ENCODE results near the gene NPTXR.
"Not testable (repeated sequence)": the region's sequence is repeated elsewhere in the genome, so short reads cannot be mapped to it uniquely, and the experiment has no call there.

The NPTXR gene

GRCh38 chr22:38861170-38861876, 17.5 kb upstream of the NPTXR start:
- peaks cover 13% of the 10 kb centered on the region for H3K36me3 ChIP-seq (ENCODE audit: insufficient read depth, low read length)
- peaks cover 45% of the 10 kb centered on the region for H3K4me1 ChIP-seq (ENCODE audit: insufficient read depth, low read length)
- H3K9ac ChIP-seq (ENCODE audit: low read length), result no peak overlapping the region
- H3K4me3 ChIP-seq (ENCODE audit: low read depth in 1 of 2, low read length in 2 of 2), result no peak overlapping the region
- no peak overlapping the region for H3K27ac ChIP-seq (ENCODE audit: low read depth, low read length)
- no peaks in the 10 kb centered on the region for H3K27me3 ChIP-seq (ENCODE audit: control insufficient read depth in 1 of 2, insufficient read depth in 2 of 2, low read length in 2 of 2)
- no peaks in the 10 kb centered on the region for H3K9me3 ChIP-seq (ENCODE audit: low read length)

- Histone ChIP-seq H3K4me1 (ENCODE audit: insufficient read depth, low read length) (peaks cover 37% of the 10 kb centered on the region), H3K4me3 (ENCODE audit: low read depth in 1 of 2, low read length in 2 of 2) (no peak overlapping the region), H3K9me3 (ENCODE audit: low read length) (no peaks in the 10 kb centered on the region), H3K27ac (ENCODE audit: low read depth, low read length) (no peak overlapping the region), H3K9ac (ENCODE audit: low read length) (no peak overlapping the region), H3K36me3 (ENCODE audit: insufficient read depth, low read length) (peaks cover 6% of the 10 kb centered on the region), H3K27me3 (ENCODE audit: control insufficient read depth in 1 of 2, insufficient read depth in 2 of 2, low read length in 2 of 2) (no peaks in the 10 kb centered on the region)
These were observed 16.7 kb upstream of the NPTXR start for GRCh38 chr22:38860283-38861169.

- Histone ChIP-seq H3K9me3 (ENCODE audit: low read length) (no peaks in the 10 kb centered on the region), H3K4me3 (ENCODE audit: low read depth in 1 of 2, low read length in 2 of 2) (no peak overlapping the region), H3K36me3 (ENCODE audit: insufficient read depth, low read length) (no peaks in the 10 kb centered on the region), H3K27me3 (ENCODE audit: control insufficient read depth in 1 of 2, insufficient read depth in 2 of 2, low read length in 2 of 2) (no peaks in the 10 kb centered on the region), H3K4me1 (ENCODE audit: insufficient read depth, low read length) (peaks cover 29% of the 10 kb centered on the region), H3K27ac (ENCODE audit: low read depth, low read length) (no peak overlapping the region), H3K9ac (ENCODE audit: low read length) (no peak overlapping the region)
These were observed 15.9 kb upstream of the NPTXR start for GRCh38 chr22:38859581-38860282.

- H3K9me3 ChIP-seq (ENCODE audit: low read length), result no peaks in the 10 kb centered on the region
- H3K36me3 ChIP-seq (ENCODE audit: insufficient read depth, low read length), result no peaks in the 10 kb centered on the region
- H3K4me3 ChIP-seq (ENCODE audit: low read depth in 1 of 2, low read length in 2 of 2), result no peak overlapping the region
These were observed 14.7 kb upstream of the NPTXR start for GRCh38 chr22:38858492-38858891.

DNA sequence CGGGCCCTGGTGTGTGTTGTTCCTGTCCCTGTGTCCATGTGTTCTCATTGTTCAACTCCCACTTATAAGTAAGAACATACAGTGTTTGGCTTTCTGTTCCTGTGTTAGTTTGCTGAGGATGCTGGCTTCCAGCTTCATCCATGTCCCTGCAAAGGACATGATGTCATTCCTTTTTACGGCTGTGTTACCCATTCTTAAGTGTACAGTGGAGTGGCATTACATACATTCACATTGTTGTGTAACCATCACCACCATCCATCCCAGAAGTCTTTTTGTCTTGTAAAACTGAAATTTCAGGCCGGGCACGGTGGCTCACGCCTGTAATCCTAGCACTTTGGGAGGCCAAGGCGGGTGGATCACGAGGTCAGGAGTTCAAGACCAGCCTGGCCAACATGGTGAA, 10.6 kb upstream of the NPTXR start:
- H3K27me3 ChIP-seq (ENCODE audit: control insufficient read depth in 1 of 2, insufficient read depth in 2 of 2, low read length in 2 of 2); H3K4me1 ChIP-seq (ENCODE audit: insufficient read depth, low read length); H3K9me3 ChIP-seq (ENCODE audit: low read length); H3K36me3 ChIP-seq (ENCODE audit: insufficient read depth, low read length); H3K9ac ChIP-seq (ENCODE audit: low read length); H3K27ac ChIP-seq (ENCODE audit: low read depth, low read length); H3K4me3 ChIP-seq (ENCODE audit: low read depth in 1 of 2, low read length in 2 of 2): not testable (repeated sequence)

More at GRCh38 chr22:38858492-38858891, 14.7 kb upstream of the NPTXR start:
- Histone ChIP-seq H3K9ac (ENCODE audit: low read length) (no peak overlapping the region), H3K27ac (ENCODE audit: low read depth, low read length) (no peak overlapping the region), H3K27me3 (ENCODE audit: control insufficient read depth in 1 of 2, insufficient read depth in 2 of 2, low read length in 2 of 2) (no peaks in the 10 kb centered on the region), H3K4me1 (ENCODE audit: insufficient read depth, low read length) (peaks cover 22% of the 10 kb centered on the region)

DNA sequence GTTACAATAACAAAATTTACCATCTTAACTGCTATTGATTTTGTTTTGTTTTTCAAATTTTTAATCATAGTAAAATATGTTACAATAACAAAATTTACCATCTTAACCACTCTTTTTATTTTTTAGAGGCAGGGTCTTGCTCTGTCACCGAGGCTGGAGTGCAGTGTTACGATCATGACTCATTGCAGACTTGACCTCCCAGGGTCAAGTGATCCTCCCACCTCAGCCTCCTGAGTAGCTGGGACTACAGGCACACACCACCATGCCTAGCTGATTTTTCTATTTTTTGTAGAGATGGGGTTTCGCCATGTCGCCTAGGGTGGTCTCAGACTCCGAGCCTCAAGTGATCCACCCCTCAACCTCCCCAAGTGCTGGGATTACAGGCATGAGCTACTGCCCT, 10.1 kb upstream of the NPTXR start:
- not testable (repeated sequence) for H3K4me1 ChIP-seq (ENCODE audit: insufficient read depth, low read length); H3K9me3 ChIP-seq (ENCODE audit: low read length); H3K4me3 ChIP-seq (ENCODE audit: low read depth in 1 of 2, low read length in 2 of 2); H3K27me3 ChIP-seq (ENCODE audit: control insufficient read depth in 1 of 2, insufficient read depth in 2 of 2, low read length in 2 of 2); H3K27ac ChIP-seq (ENCODE audit: low read depth, low read length); H3K9ac ChIP-seq (ENCODE audit: low read length); H3K36me3 ChIP-seq (ENCODE audit: insufficient read depth, low read length)

DNA sequence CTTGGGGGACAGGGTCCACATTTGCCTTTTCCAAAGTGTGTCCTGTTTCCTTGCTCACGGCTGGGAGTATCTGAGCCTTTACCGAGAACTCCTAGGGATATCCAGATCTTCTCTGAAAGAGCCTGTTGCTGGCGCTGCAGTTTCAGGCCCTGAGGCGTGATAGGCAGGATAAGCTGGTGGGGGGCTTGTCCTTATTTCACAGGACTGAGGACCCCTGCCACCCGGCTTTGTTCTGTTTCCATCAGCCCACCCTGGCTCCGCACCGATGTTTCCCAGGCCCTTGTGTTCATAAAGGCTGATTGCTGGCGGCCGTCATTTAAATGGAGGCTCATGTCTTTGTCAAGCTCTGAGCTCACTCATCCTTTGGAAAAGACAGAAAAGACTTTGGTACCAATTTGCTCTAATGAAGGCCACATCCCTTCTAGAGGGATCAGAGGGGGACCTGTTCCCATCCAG, 9.4 kb upstream of the NPTXR start:
- H3K36me3 ChIP-seq (ENCODE audit: insufficient read depth, low read length), result no peaks in the 10 kb centered on the region
- no peak overlapping the region for H3K4me3 ChIP-seq (ENCODE audit: low read depth in 1 of 2, low read length in 2 of 2)
- no peak overlapping the region for H3K27ac ChIP-seq (ENCODE audit: low read depth, low read length)
- no peaks in the 10 kb centered on the region for H3K4me1 ChIP-seq (ENCODE audit: insufficient read depth, low read length)
- no peaks in the 10 kb centered on the region for H3K27me3 ChIP-seq (ENCODE audit: control insufficient read depth in 1 of 2, insufficient read depth in 2 of 2, low read length in 2 of 2)
- no peak overlapping the region for H3K9ac ChIP-seq (ENCODE audit: low read length)
- no peaks in the 10 kb centered on the region for H3K9me3 ChIP-seq (ENCODE audit: low read length)

- Histone ChIP-seq H3K27me3 (ENCODE audit: control insufficient read depth in 1 of 2, insufficient read depth in 2 of 2, low read length in 2 of 2) (no peaks in the 10 kb centered on the region), H3K27ac (ENCODE audit: low read depth, low read length) (no peak overlapping the region), H3K4me3 (ENCODE audit: low read depth in 1 of 2, low read length in 2 of 2) (no peak overlapping the region), H3K9me3 (ENCODE audit: low read length) (no peaks in the 10 kb centered on the region), H3K36me3 (ENCODE audit: insufficient read depth, low read length) (no peaks in the 10 kb centered on the region), H3K9ac (ENCODE audit: low read length) (no peak overlapping the region), H3K4me1 (ENCODE audit: insufficient read depth, low read length) (no peaks in the 10 kb centered on the region)
These were observed 8.7 kb upstream of the NPTXR start for GRCh38 chr22:38852522-38852921.

DNA sequence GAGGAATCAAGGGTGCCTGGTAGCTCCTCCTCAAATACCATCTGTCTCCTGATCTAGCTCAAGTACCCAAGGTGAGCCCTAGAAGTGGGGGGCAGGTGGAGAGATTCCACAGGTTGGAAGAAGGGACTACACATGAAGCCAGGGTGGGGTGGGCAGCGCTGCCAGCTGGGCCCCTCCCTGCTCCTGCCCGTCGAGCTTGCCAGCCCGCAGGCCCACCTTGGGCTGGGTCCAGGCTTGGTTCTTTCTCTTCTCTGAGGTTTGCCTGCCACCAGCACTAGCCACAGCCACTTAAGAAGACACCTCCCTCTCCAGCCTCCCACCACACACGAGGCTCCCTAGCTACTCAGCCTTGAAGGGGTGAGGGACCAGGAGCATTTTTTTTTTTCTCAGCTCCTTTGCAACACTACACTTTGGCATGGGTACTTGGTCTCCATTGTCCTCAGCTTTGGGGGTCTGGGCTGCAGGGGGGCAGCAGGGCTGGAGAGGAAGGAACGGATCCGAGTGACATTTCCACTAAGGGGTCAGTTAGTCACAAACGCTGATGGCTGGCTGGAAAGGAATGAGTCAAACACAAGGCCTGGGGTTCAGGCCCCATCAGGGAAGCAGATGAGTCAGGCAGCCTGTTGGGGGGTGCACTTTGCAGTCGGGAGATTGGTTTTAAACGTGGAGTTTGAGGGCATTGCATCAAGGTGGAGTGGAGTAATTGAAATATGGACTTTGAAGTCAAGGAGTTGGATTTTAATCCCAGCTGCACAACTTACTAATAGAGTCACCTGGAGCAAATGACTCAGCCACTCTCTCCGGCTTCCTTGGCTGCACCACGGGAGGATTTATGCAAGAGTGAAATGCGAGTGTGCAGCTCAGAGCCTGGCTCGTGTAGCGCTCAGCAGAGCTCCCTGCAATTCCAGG, 7.4 kb upstream of the NPTXR start:
- Histone ChIP-seq H3K9me3 (ENCODE audit: low read length) (no peaks in the 10 kb centered on the region), H3K4me3 (ENCODE audit: low read depth in 1 of 2, low read length in 2 of 2) (no peak overlapping the region), H3K27me3 (ENCODE audit: control insufficient read depth in 1 of 2, insufficient read depth in 2 of 2, low read length in 2 of 2) (no peaks in the 10 kb centered on the region)

GRCh38 chr22:38850399-38850798, 6.6 kb upstream of the NPTXR start:
- H3K27ac ChIP-seq (ENCODE audit: low read depth, low read length), result no peak overlapping the region

More for the DNA sequence above, 7.4 kb upstream of the NPTXR start:
- H3K27ac ChIP-seq (ENCODE audit: low read depth, low read length), result no peak overlapping the region
- no peaks in the 10 kb centered on the region for H3K4me1 ChIP-seq (ENCODE audit: insufficient read depth, low read length)
- H3K9ac ChIP-seq (ENCODE audit: low read length), result no peak overlapping the region
- no peaks in the 10 kb centered on the region for H3K36me3 ChIP-seq (ENCODE audit: insufficient read depth, low read length)

More at GRCh38 chr22:38850399-38850798, 6.6 kb upstream of the NPTXR start:
- Histone ChIP-seq H3K9me3 (ENCODE audit: low read length) (no peaks in the 10 kb centered on the region), H3K27me3 (ENCODE audit: control insufficient read depth in 1 of 2, insufficient read depth in 2 of 2, low read length in 2 of 2) (no peaks in the 10 kb centered on the region), H3K4me3 (ENCODE audit: low read depth in 1 of 2, low read length in 2 of 2) (no peak overlapping the region), H3K4me1 (ENCODE audit: insufficient read depth, low read length) (no peaks in the 10 kb centered on the region), H3K36me3 (ENCODE audit: insufficient read depth, low read length) (no peaks in the 10 kb centered on the region), H3K9ac (ENCODE audit: low read length) (no peak overlapping the region)

All from muscle layer of colon (tissue), 2 donors.